Epithelial cell of esophagus (primary cell): Measurements from ENCODE around the gene SYCP2.
A peak's percentile ranks its signal among the peaks of the same experiment; 100 is the strongest.

ENCODE experiments used
- DNase-seq: peaks from one replicate; pipeline ENCODE4 v3.0.0; 2010; ENCODE audit warnings: low read depth
- H3K4me3 ChIP-seq: 2 replicates; pipeline ENCODE4 v1.5.1; 2011; ENCODE audit warnings: mild to moderate bottlenecking, low read length, control low read depth
- CTCF ChIP-seq: IDR thresholded peaks from 2 replicates; pipeline ENCODE4 v1.5.1; 2011; ENCODE audit warnings: low read depth, mild to moderate bottlenecking, low read length, control low read depth, inconsistent platforms; ENCODE audit not compliant: insufficient read depth; ENCODE audit errors: missing control alignments

The SYCP2 gene

GRCh38 chr20:59938696-59939051 lies 5.2 kb upstream of the SYCP2 start:
- H3K4me3 ChIP-seq, result peak overlapping the region; percentile 48
- TF ChIP-seq CTCF, result no peak
- peak; percentile 24 for DNase-seq

GRCh38 chr20:59938221-59938620 lies 4.8 kb upstream of the SYCP2 start:
- peak overlapping the region; percentile 48 for H3K4me3 ChIP-seq
- DNase-seq, result peak; percentile 45
- no peak for TF ChIP-seq CTCF

- peak overlapping the region; percentile 24 for H3K4me3 ChIP-seq
- no peak for TF ChIP-seq CTCF
These were observed 3.7 kb upstream of the SYCP2 start for GRCh38 chr20:59937150-59937549.

GRCh38 chr20:59936409-59936808 lies 3.0 kb upstream of the SYCP2 start:
- DNase-seq, result no peak
- no peak overlapping the region for H3K4me3 ChIP-seq
- no peak for TF ChIP-seq CTCF

More at GRCh38 chr20:59937150-59937549, 3.7 kb upstream of the SYCP2 start:
- no peak for DNase-seq

- no peak for TF ChIP-seq CTCF
- DNase-seq, result no peak
- H3K4me3 ChIP-seq, result no peak overlapping the region
These were observed 2.2 kb upstream of the SYCP2 start for GRCh38 chr20:59935457-59936185.

- TF ChIP-seq CTCF, result peak; percentile 59
- DNase-seq, result peak; percentile 70
- peak overlapping the region; percentile 51 for H3K4me3 ChIP-seq
These were observed 580 bp upstream of the SYCP2 start for GRCh38 chr20:59933849-59934585.
